WTC11 (cell line): ENCODE results near the gene EREG. TPM values are rescaled to one million over a fixed set of nuclear protein-coding genes. Genes with fewer than 3 reads are reported as not detected.

ENCODE experiments used
- ATAC-seq: fragments of 200-7000 bp; cut with Tn5 transposase; 2 replicates; pipeline ENCODE4 v1.10.0; 2021; ENCODE audit warnings: mild to moderate bottlenecking, moderate library complexity
- CTCF ChIA-PET: fragments of 300-600 bp; sonication (Branson Sonifier 250); formaldehyde crosslinking; loops from one replicate; lab custom pipeline; 2021; ENCODE audit warnings: antibody characterized with exemption; lab: Charles Lee
- POLR2A ChIA-PET: fragments of 350-600 bp; sonication (Branson Sonifier 250); formaldehyde crosslinking; loops from one replicate; lab custom pipeline; 2021; ENCODE audit warnings: antibody characterized with exemption; lab: Charles Lee
- DNase-seq: peaks from one replicate; pipeline ENCODE4 v3.0.0; 2021; ENCODE audit warnings: low spot score
- H3K27ac Mint-ChIP-seq: 2 replicates; pipeline ENCODE4 v1.8.0; 2021; ENCODE audit warnings: mixed read lengths
- H3K27me3 Mint-ChIP-seq: 2 replicates; pipeline ENCODE4 v1.8.0; 2021; ENCODE audit warnings: low read depth, mild to moderate bottlenecking, moderate library complexity, mixed read lengths
- H3K36me3 Mint-ChIP-seq: 2 replicates; pipeline ENCODE4 v1.8.0; 2021; ENCODE audit warnings: mixed read lengths
- H3K4me1 Mint-ChIP-seq: 2 replicates; pipeline ENCODE4 v1.8.0; 2022; ENCODE audit warnings: mixed read lengths
- H3K4me3 Mint-ChIP-seq: 2 replicates; pipeline ENCODE4 v1.8.0; 2021; ENCODE audit warnings: mild to moderate bottlenecking, moderate library complexity, mixed read lengths
- H3K9me3 Mint-ChIP-seq: 2 replicates; pipeline ENCODE4 v1.8.0; 2021; ENCODE audit warnings: mixed read lengths
- ATF1 ChIP-seq: sonication (generic); formaldehyde crosslinking; IDR thresholded peaks from 2 replicates; pipeline ENCODE4 v1.8.1; 2023; ENCODE audit warnings: mild to moderate bottlenecking, moderate library complexity, missing genetic modification reagents
- ATF2 ChIP-seq: sonication (generic); formaldehyde crosslinking; IDR thresholded peaks from 2 replicates; pipeline ENCODE4 v1.8.1; 2022; ENCODE audit warnings: low read depth, missing genetic modification reagents, borderline replicate concordance
- ATF6 ChIP-seq: sonication (generic); formaldehyde crosslinking; IDR thresholded peaks from 2 replicates; pipeline ENCODE4 v1.8.1; 2023; ENCODE audit warnings: mild to moderate bottlenecking, missing genetic modification reagents
- CDX4 ChIP-seq: fragments of 250-450 bp; sonication (Bioruptor Pico); IDR thresholded peaks from 2 replicates; pipeline ENCODE4 v1.9.0; 2021; ENCODE audit warnings: moderate library complexity, mild to moderate bottlenecking, inconsistent platforms, borderline replicate concordance
- CTCF ChIP-seq: fragments of 200-600 bp; IDR thresholded peaks from 2 replicates; pipeline ENCODE4 v1.8.0; 2022; ENCODE audit warnings: antibody characterized with exemption
- ERG ChIP-seq: fragments of 250-450 bp; sonication (Bioruptor Pico); IDR thresholded peaks from 2 replicates; pipeline ENCODE4 v1.8.0; 2021; ENCODE audit warnings: mild to moderate bottlenecking
- FOXP4 ChIP-seq: sonication (generic); formaldehyde crosslinking; IDR thresholded peaks from 2 replicates; pipeline ENCODE4 v1.8.0; 2022; ENCODE audit warnings: mild to moderate bottlenecking, missing genetic modification reagents
- GABPB1 ChIP-seq: sonication (generic); formaldehyde crosslinking; IDR thresholded peaks from 2 replicates; pipeline ENCODE4 v1.8.1; 2023; ENCODE audit warnings: mild to moderate bottlenecking, missing genetic modification reagents
- JUN ChIP-seq: sonication (generic); formaldehyde crosslinking; IDR thresholded peaks from 2 replicates; pipeline ENCODE4 v1.8.0; 2023; ENCODE audit warnings: mild to moderate bottlenecking, missing genetic modification reagents
- MXD4 ChIP-seq: fragments of 250-450 bp; sonication (Bioruptor Pico); IDR thresholded peaks from 2 replicates; pipeline ENCODE4 v1.8.0; 2021; ENCODE audit warnings: mild to moderate bottlenecking, moderate library complexity, borderline replicate concordance
- PRRX2 ChIP-seq: fragments of 250-450 bp; sonication (Bioruptor Pico); IDR thresholded peaks from 2 replicates; pipeline ENCODE4 v1.8.0; 2021; ENCODE audit warnings: mild to moderate bottlenecking
- SMAD3 ChIP-seq: sonication (generic); formaldehyde crosslinking; IDR thresholded peaks from 2 replicates; pipeline ENCODE4 v1.8.0; 2022; ENCODE audit warnings: missing genetic modification reagents, mild to moderate bottlenecking, borderline replicate concordance
- SP1 ChIP-seq: sonication (generic); formaldehyde crosslinking; conservative IDR thresholded peaks from 2 replicates; pipeline ENCODE4 v1.8.1; 2022; ENCODE audit warnings: missing genetic modification reagents
- TEAD1 ChIP-seq: sonication (generic); formaldehyde crosslinking; IDR thresholded peaks from 2 replicates; pipeline ENCODE4 v1.8.0; 2022; ENCODE audit warnings: mild to moderate bottlenecking, missing genetic modification reagents
- TP53 ChIP-seq: sonication (generic); formaldehyde crosslinking; IDR thresholded peaks from 2 replicates; pipeline ENCODE4 v1.8.1; 2023; ENCODE audit warnings: mild to moderate bottlenecking, missing genetic modification reagents
- ZBTB21 ChIP-seq: sonication (generic); formaldehyde crosslinking; IDR thresholded peaks from 2 replicates; pipeline ENCODE4 v1.8.1; 2023; ENCODE audit warnings: mild to moderate bottlenecking, missing genetic modification reagents, borderline replicate concordance
- ZMAT4 ChIP-seq: fragments of 250-450 bp; sonication (Bioruptor Pico); IDR thresholded peaks from 2 replicates; pipeline ENCODE4 v1.9.0; 2021; ENCODE audit warnings: mild to moderate bottlenecking
- ZNF281 ChIP-seq: sonication (generic); formaldehyde crosslinking; IDR thresholded peaks from 2 replicates; pipeline ENCODE4 v1.8.0; 2023; ENCODE audit warnings: mild to moderate bottlenecking, missing genetic modification reagents
- ZNF396 ChIP-seq: fragments of 250-450 bp; sonication (Bioruptor Pico); IDR thresholded peaks from 2 replicates; pipeline ENCODE4 v1.8.0; 2021; ENCODE audit warnings: mild to moderate bottlenecking, moderate library complexity, borderline replicate concordance
- ZNF423 ChIP-seq: fragments of 250-450 bp; sonication (Bioruptor Pico); IDR thresholded peaks from 2 replicates; pipeline ENCODE4 v2.1.2; 2022; ENCODE audit warnings: mild to moderate bottlenecking, moderate library complexity
- ZSCAN18 ChIP-seq: fragments of 250-450 bp; sonication (Bioruptor Pico); IDR thresholded peaks from 2 replicates; pipeline ENCODE4 v2.1.2; 2022; ENCODE audit warnings: mild to moderate bottlenecking, moderate library complexity
- total RNA-seq: library from RNA; stranded (reverse); gene quantifications from 3 replicates; pipeline ENCODE4 v1.2.3, GENCODE V29; 2021

Gene EREG
- total RNA-seq, 1 experiment from 2014 or later: 0.09 TPM

- H3K36me3 Mint-ChIP-seq: no peaks in the 10 kb centered on the region
- no peak for TF ChIP-seq CTCF
- no peak for DNase-seq
- no peak overlapping the region for H3K4me3 Mint-ChIP-seq
- CTCF ChIA-PET: interaction anchor here (1.0 to 1.4 kb wide), 2 partner anchors 19 to 49 kb away, joined by 3 to 6 read pairs; partner anchors contain the start of gene AREG
- H3K9me3 Mint-ChIP-seq: no peaks in the 10 kb centered on the region
- no peak overlapping the region for H3K27ac Mint-ChIP-seq
- H3K27me3 Mint-ChIP-seq: no peaks in the 10 kb centered on the region
- no peak for ATAC-seq
- POLR2A ChIA-PET: no interaction called here
- H3K4me1 Mint-ChIP-seq: peaks cover 16% of the 10 kb centered on the region
These were observed 61.2 kb downstream of the EREG start for GRCh38 chr4:74426101-74426500.

- TF ChIP-seq JUN (CRISPR knock-in tag) (no peak), ZNF423 (CRISPR knock-in tag) (no peak), SP1 (CRISPR knock-in tag) (no peak), ZBTB21 (CRISPR knock-in tag) (no peak), ATF6 (CRISPR knock-in tag) (no peak), FOXP4 (CRISPR knock-in tag) (no peak), ATF1 (CRISPR knock-in tag) (no peak), TEAD1 (CRISPR knock-in tag) (no peak), ZNF281 (no peak), MXD4 (CRISPR knock-in tag) (no peak), PRRX2 (no peak), ATF2 (no peak), SMAD3 (no peak), CDX4 (no peak), TP53 (CRISPR knock-in tag) (no peak), ZSCAN18 (CRISPR knock-in tag) (no peak), ZNF396 (CRISPR knock-in tag) (no peak), ERG (CRISPR knock-in tag) (no peak), ZMAT4 (no peak), GABPB1 (CRISPR knock-in tag) (no peak)
- TF ChIP-seq, all 79 proteins: peak for 0
- no peaks in the 10 kb centered on the region for H3K27me3 Mint-ChIP-seq
- DNase-seq (no peak), ATAC-seq (no peak)
- peaks cover 2% of the 10 kb centered on the region for H3K9me3 Mint-ChIP-seq
- POLR2A ChIA-PET: no interaction called here
- H3K4me3 Mint-ChIP-seq: no peak overlapping the region
- peaks cover 7% of the 10 kb centered on the region for H3K4me1 Mint-ChIP-seq
- H3K36me3 Mint-ChIP-seq: no peaks in the 10 kb centered on the region
- CTCF ChIA-PET: interaction anchor here (0.6 to 1.3 kb wide), 3 partner anchors 17 to 243 kb away, joined by 3 to 4 read pairs (median 3); partner anchors contain the start of gene AREG
- no peak overlapping the region for H3K27ac Mint-ChIP-seq
These were observed 63.3 kb downstream of the EREG start for GRCh38 chr4:74428276-74428675.
